HG03457 (cell line): ENCODE measurements around the gene RASGRP2.

Source experiments
- ATAC-seq: cut with Tn5 transposase; IDR thresholded peaks from one replicate; pipeline ENCODE4 v1.9.1; 2021; ENCODE audit warnings: moderate number of reproducible peaks; ENCODE audit not compliant: unreplicated experiment

Gene RASGRP2

DNA sequence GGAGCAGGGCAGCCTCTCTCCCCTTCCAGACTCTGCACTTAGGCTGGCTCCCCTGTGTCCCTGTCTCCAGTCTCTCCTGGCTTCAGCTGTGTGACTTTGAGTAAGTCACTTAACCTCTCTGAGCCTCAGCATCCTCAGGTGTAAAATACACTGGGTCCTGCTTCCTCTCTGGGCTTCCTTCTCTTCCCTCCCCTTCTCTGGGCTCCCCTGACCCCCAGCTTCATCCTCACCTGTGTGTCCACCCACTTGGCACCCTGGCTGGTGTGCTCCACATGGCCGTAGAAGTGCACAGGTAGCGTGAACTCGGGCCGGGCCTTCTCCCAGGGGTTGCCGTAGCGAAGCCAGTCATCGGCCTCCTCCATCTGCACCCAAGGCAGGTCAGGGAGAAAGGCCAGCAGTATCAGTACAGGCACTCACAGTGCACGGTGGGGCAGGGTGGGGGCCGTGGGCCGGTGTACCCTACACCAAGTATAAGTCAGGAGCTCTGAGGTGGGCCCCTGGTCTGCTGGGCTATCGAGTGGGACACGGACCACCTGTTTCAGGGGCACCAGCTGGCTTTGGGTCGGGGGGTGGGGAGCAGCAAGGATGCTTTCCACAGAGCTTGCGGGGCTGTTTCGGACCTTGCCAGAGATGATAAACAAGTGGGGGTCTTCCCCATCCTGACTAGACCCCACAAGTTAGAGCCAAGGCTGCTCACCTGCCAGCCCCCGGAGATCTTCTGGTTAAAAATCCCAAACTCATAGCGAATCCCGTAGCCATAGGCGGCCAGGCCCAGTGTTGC lies 13.8 kb upstream of the RASGRP2 start:
- no peak for ATAC-seq

DNA sequence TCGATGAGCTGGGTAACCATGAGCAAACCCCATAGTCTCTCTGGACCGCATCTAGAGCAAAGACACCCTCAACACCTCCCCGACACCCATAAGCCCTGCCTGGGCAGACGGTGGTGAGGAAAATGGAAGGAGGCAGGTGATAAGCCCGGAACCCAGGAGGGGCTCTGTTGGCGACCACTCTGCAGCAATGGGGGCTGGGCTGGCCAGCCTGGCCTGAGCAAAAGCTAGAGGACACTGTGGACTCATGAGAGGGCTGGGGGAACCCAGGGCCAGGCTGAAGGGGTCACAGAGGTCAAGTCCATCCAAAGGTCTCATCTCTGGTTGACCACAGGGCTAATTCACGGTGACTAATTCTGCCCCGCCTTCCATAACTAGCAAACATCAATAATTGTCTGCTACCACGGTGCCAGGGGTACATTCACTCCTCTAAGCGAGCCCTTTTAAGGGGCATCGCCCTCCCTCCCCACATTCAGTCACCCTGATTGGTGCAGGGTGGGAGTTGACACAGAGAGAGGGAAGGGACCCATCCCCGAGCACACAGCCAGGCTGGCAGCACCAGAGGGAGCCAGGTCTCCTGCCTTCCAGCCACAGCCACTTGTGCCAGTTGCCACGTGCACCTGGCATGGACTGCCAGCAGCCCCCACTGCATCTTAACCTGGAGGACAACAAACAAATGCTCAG lies 11.9 kb upstream of the RASGRP2 start:
- ATAC-seq, result no peak

DNA sequence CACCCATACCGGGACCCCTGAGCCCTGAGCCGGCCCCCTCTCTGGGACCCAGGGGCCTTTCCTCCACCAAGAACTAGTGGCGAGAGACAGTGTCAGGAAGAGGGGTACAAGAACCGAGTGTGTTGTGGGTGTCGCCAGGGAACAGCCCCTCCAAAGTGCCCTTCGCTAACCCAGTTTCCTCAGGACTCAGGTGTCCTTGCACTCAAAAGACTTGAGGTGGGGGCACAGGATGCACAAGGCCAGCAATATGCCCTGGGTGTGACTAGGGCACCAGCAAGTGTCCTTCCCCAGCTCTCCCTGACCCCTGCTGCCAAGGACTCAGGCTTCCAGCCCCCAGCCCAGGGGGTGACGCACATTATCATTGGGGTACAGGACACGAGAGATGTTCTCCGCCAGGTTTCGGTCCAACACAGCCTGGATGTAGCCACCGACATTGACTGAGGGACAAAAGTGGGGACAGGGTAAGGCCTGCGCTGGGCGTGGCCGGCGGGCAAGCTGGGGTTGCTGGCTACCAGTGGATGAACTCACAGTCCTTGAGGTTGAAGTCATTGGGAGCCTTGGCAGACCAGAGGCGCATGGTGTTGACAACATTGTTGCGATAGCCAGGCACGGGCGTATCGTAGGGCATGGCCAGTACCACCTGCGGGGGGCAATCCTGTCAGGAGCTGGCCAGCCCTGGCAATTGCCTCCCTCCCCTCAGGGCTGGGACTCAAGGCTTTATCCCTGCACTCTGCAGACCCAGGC lies 11.1 kb upstream of the RASGRP2 start:
- ATAC-seq, result no peak

DNA sequence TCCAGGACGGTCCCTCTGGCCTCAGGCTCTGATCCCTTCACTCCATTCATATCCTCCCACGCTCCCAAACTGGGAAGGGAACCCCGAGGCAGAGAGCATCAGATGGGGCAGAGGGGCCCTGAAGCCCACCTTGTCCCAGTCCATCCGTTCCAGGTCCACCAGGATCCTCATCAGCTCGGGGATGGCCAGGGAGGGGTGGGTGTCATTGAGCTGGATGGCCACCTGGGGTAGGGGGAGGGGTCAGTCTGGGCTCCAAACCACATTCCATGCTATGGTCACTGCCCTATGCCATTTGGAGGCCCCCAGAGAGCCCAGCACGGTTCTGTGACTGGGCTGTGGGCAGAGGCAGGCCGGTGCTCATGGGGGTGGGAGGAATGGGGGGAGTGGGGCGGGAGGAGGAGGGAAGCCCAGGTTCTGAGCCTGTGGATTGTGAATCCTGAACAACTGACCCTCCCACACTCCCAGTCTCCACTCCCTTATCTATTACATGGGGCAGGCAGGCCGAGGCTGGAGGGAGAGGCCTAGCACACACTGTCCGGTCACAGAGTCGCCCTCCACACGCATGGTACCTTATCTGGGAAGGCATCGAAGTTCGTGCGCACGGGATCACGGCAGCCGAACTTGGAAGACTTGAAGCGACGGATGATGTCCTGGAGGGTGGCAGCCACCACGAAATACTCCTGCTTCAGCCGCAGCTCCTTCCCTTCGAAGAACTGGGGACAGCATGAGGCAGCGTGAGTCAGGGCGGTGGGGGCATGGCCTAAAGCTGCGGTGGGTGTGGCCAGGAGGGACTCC lies 10.4 kb upstream of the RASGRP2 start:
- ATAC-seq, result no peak

DNA sequence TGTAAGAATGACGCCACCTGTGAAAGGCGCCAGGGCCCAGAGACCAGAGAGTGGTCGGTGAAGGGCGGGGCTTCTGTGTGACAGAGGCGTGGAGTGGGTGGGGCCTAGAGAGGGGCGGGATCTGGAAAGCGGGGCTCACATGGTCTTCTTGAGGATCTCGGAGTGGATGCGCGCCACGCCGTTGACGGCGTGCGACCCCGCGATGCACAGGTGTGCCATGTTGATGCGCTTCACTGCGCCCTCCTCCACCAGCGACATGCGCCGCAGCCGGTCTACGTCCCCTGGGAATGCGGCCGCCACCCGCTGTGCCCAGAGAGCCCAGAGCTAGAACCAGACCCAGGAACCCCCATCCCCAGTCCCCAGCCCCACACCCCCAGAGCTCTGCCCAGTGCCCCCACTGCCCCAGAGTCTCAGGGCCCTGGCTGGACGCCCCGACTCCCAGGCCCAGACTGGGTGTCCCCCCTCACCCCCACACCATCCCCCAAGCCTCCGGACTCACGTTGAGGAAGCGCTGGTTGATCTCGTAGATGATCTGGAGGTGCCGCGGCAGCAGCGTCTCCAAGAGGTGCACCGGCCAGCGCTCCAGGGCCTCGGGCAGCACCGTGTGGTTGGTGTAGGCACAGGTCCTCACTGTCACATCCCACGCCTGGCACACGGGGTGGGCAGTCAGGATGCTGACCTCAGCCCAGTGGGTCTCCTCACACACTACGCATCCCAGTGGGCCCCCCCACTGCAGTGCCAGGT lies 9.6 kb upstream of the RASGRP2 start:
- no peak for ATAC-seq

DNA sequence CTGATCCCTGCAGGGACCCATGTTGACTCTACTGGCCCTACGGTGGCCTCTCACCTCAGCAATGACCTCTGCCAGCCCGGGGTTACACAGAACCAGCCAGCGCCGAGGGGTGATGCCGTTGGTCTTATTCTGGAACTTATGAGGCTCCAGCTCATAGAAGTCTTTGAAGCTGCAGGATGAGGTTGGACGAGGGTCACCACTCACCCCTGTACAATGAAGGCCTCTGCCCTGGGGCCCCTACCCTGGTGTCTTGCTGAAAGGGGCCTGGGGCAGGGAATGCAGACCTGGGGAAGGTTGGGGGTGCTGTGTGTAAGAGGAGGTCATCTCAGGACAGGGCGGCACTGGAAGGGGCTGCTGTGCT lies 9.1 kb upstream of the RASGRP2 start:
- no peak for ATAC-seq

DNA sequence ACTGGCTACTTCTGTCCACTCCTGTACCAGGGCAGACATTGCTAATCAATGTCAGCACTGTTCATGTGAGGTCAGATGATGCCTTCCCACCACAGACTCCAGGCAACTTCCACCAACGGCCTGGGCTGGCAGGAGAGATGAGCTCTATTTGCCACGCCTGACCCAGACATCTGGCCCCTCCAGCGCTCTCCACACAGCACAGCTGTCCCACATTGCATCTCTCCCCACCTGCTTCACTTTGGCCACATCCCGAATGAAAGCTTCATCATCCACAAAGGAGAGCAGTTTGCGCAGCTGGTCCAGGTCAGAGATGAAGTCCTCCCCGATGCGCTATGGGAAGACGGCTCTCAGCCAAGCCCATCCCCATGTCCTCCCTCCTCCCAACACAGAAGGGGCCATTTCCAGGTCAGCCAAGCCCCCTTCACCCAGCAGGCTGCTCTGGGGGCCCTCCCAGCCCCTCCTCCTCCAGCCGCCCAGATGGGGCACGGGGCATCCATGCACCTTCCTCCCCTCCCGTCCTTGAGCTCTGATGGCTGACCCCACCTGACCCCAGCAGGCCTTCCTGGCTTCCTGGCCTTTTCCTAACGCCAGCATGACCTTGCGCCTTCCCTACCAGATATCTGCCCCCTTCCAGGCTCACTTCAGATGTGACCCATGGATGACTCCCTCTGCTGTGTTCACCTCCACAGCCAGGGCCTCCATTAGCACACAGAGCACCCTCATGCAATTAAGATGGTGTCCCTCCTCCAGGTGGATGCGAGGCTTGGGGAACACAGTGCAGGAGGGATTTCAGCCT lies 8.4 kb upstream of the RASGRP2 start:
- no peak for ATAC-seq

DNA sequence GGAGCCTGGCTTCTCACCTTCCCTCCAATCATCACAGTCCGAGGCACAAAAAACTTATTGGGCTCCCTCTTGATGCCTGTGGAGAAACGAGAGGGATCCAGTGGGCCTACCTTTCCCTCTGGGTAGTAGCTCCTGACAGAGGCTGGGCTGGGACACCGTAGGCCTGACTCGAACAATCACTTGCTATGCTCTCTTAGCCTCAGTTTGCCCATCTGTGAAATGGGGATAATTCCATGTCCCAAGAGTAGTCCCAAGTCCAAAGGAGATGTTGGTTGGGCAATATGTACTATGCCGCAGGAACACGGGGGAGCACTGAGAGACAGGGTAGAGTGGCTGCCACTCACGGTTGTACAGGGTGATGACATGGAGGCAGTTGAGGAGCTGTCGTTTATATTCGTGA lies 7.6 kb upstream of the RASGRP2 start:
- no peak for ATAC-seq

DNA sequence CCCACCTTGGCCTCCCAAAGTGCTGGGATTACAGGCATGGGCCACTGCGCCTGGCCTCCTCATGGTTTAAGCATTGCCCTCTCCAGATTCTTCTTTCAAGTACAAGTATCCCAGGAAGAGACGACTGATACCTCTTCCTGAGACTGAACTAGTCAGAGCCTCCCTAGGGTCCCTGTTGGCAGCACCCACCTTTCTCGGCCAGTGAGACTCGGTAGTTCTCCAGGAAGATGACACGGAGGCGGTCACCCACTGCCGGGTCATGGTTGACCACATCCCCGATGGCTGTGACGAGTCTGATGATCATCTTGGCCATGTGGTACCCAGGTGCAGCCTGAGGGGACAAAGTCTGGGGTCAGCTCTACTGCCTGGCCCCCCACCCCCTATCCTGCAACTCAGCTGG lies 7.2 kb upstream of the RASGRP2 start:
- ATAC-seq, result no peak

DNA sequence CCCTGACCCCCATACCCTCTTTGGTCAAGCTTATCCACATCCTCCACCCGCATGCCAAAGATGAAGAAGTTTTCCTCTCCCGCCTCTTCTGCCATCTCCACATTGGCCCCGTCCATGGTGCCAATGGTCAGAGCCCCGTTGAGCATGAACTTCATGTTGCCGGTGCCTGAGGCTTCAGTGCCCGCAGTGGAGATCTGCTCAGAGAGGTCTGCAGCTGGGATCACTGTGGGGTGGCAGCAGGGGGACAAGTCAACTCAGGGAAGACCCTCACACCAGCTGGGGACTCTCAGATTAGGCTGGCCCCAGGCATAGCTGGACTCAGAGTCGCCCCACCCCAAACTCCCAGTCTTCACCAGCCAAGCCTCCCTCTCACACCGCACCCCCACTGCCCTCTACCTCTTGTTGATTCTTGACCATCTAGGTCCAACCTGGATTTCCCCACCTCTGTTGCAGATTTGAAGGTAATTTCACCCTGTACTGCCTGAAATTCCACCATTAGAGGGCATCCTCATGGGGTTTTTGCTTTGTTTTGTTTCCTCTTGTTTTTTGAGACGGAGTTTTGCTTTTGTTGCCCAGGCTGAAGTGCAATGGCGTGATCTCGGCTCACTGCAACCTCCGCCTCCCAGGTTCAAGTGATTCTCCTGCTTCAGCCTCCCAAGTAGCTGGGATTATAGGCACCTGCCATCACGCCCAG lies 6.6 kb upstream of the RASGRP2 start:
- ATAC-seq, result no peak

DNA sequence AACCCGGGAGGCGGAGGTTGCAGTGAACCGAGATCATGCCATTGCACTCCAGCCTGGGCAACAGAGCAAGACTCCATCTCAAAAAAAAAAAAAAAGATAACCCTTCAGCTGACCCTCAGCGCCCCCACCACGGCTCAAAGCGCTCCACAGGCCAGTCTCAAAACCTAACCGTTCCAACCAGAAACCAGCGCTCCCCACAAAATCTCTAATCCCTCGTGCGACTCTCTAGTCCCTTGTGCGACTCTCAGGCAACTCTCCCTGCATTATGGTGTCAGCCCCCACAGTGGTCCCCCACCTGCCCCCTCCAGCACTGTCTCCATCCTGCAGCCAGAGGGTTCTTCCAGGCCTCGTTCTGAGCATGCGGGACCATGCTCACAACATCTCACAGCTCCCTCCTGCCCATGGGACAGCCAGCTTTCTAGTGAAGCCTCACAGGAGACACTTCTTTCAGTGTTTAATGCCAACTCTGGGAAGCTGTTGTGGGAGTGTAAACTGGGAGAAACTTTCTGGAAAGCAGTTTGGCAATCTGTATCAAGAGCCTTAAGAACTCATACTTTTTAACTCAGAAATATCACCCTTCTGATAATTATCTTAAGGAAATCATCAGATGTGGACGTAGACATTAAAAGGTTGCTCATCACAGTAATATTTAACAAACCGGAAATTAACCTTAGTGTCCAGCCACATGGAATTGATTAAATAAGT lies 4.2 kb upstream of the RASGRP2 start:
- ATAC-seq, result no peak

DNA sequence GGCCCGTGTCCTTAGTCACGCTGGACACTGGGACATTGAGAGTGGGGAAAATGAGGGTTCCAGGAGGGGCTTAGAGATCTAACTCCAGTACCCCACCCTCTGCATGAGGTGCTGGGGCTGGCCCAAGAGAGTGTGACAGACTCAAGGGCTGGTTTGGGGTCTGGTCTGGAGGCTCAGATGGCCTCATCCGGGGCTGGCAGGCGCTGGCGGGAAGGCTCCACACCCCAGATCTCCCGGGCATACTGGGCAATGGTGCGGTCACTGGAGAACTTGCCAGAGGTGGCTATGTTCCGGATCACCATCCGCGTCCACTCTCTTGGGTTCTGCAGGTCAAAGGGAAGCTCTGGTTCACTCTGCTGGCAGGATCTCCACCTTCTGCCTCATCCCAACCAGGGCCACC lies 2.5 kb upstream of the RASGRP2 start:
- ATAC-seq, result no peak

DNA sequence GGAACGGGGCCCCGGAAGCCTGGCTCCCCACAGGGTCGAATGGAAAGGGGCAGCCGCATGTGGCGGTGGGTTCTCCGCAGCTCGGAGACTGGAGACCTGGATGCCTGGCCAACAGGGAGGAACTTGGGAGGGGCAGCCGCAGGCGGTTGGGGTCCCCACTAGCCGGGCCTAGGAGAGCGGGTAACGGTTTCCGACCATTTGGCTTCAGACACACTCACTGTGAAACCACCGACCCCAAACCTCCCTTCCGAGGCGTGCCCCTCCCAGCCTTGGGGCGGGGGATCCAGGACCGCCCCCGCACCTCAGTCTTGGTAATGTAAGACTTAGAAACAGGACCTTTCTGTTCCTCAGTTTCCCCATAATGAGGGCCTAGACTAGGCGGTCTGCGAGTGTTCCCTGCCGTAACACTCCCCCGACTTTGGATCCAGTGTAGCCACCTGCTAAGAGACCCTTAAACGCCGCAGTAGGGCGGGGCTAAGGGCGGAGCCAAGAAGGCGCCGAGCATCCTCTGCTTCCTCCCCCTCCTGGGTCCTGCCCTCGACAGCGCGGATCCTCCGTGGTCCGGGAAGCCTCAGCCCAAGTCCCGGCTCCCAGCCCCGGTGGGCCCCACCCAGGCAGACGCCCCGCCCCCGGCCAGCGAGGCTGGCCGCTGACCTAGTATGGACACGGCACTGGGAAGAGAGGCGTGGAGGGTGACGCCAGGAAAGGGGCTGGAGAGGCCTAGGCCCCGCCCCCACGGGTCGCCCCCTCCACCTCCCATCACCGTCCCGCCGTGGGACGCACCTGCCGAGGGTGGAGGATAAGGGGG lies 1.8 kb upstream of the RASGRP2 start:
- ATAC-seq, result no peak

DNA sequence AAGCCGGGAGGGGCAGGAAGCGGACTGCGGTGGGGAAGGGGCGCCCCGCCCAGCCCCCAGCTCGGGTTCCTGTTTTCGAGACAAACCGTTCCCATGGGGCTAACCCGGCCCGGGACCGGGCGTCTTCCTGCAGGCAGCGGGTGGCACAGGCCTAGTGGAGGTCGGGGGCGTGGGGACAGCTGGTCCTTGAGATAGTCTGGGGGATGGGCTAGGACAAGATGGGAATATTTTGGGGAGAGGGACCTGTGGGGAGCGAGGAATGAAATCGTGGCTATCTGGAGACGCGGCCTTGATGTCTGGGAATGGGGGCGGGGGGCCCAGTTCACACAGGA lies 1.2 kb upstream of the RASGRP2 start:
- ATAC-seq, result no peak

DNA sequence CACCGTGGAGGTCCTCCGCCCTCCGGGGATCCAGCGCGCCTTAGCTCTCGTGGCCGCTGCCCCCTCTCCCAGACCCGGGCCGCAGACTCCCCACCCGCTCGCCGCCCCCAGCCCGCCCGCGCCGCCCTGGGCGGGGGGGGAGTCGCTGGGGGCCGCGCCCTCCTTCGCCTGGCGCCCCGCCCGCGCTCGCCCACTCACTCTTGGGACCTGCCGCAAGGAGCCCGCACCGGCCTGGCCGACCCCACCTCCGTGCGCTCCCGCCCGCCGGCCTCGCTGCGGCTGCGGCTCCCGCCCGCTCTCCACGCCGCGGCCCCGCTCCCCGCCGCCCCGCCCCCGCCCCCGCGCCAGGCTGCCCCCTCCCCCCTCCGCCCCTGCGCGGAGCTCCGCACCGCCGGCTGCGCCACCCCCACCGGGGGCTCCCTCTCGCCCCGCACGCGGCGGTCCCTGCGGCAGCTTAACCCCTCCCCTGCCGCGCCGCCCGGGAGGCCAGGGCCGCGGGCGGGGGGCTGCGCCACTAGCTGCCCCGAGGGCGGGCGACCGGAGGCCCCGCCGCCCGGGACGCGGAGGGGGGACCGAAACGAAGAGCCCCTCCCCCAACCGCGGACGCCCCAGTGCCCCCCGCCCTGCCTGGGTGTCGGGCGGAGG lies 724 bp upstream of the RASGRP2 start:
- ATAC-seq, result no peak

DNA sequence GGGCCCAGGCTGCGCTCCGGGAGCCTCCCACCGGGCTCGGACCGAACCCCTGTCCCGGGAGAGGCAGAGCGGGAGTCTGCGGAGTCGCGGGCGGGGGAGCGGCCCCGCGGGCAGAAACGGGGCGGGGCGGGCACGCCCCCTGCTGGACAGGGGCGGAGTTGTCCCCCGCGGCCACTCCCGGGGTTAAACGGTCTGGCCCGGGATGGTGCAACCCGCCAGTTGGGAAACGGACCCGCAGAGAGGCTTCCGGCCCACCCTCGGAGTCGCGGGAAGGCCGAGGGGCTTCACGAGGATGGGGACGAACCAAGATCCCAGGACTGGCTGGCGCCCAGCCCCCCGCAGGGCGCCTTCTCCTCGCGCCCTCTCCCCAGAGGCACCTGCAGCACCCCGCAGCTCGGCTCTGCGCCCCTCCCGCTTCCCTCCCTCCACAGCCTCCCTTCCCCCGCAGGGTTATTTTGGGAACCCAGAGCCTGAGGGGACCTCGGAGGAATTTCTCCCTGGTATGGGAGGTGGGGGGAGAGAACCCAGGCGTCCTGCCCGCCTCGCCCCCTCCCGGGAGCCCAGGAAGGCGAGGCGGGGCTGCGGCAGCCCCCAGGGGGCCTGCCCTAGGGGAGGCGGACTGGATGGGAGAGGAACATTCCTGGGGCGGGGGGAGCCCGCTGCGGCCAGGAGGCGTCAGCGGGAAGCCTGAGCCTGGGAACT lies 902 bp downstream of the RASGRP2 start:
- ATAC-seq, result no peak
